Measurements from ENCODE around the gene CTIF. TPM values are rescaled to one million over a fixed set of nuclear protein-coding genes. Genes with fewer than 3 reads are reported as not detected.

Gene CTIF
- total RNA-seq, 2 experiments from 2014 or later, result 3.2 to 3.5 TPM

DNA sequence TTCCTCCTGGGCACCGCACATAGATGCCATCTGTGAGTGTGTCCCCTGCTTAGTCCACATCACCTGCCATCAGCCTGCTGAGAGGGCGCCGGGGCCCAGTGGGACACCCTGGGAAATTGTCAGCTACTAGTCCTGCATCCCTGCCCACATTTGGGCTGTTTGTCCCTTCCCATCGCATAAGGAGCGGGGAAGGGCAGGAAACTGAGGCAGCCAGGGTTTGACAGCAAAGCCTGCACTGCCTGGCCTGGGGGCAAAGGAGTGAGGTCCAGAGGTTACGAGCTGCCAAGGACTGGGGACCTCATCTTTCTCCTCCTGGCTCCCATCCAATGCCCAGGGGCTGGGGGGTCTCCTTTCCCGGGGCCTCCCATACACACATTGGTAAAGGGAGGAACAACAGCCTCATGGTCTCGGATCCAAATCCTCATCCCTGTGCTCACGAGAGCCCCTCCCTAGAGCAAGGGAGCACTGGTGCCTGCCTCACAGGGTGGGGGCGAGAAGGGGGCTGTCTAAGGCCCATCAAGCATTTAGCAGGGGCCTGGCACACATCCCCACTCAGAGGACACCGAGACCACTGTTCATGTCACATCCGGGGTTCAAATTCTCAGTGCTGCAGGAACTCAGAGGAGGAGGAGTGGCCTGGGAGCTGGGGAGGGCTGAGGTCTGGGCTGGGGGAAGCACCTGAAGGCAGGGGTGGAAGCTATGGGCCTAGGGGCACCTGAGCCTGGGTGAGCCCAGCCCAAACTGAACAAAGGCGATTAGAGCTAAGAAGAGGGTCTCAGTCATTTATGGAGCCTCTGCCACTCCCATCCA, 298.2 kb downstream of the CTIF start:
- no peaks in the 10 kb centered on the region for H3K9me3 Mint-ChIP-seq
- DNase-seq, result peak; percentile 20

DNA sequence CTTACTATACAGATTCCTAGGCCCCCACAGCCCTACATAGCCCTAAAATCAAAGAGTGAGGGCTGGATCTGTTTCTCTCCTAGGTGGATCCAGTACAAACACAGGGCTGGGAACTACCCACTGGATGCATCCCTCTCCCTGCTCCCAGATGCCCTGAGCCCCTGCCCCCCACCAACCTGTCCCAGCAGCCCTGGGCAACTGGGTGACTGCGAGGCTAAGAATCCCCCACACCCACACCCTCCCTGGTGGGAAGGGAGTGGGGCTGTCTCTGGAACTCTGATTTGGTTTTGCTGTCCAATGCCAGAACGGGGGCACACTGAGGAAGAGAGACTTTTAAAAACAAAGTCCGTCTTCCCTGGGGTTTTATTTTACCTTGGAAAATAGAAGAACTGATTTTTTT, 298.8 kb downstream of the CTIF start:
- Mint-ChIP-seq H3K4me3 (no peak overlapping the region), H3K27me3 (no peaks in the 10 kb centered on the region), H3K27ac (peak overlapping the region; percentile 64), H3K36me3 (ENCODE audit: low read depth) (no peaks in the 10 kb centered on the region), H3K9me3 (no peaks in the 10 kb centered on the region), H3K4me1 (ENCODE audit: low read depth) (peaks cover 85% of the 10 kb centered on the region)
- ATAC-seq, result no peak
- no peak for DNase-seq
- ChIA-PET CTCF (no interaction called here), POLR2A (no interaction called here)
- no peak for TF ChIP-seq CTCF (IDR thresholded peaks at IDR 0.05)
- intact Hi-C loops (cut with micrococcal nuclease), result loop anchor here (10.0 kb wide), 1 partner anchor 107 kb away; no protein-coding TSS in a partner anchor

More for the DNA sequence above, 298.2 kb downstream of the CTIF start:
- no peak for TF ChIP-seq CTCF (IDR thresholded peaks at IDR 0.05)
- Mint-ChIP-seq H3K27me3 (no peaks in the 10 kb centered on the region), H3K4me1 (ENCODE audit: low read depth) (peaks cover 84% of the 10 kb centered on the region), H3K36me3 (ENCODE audit: low read depth) (no peaks in the 10 kb centered on the region), H3K4me3 (no peak overlapping the region), H3K27ac (peak overlapping the region; percentile 64)
- no peak for ATAC-seq
- ChIA-PET CTCF (no interaction called here), POLR2A (interaction anchor here (1.0 kb wide), 1 partner anchor 20 kb away, joined by 3 read pairs; no protein-coding TSS in a partner anchor)
- intact Hi-C loops (cut with micrococcal nuclease), result loop anchor here (10.0 kb wide), 1 partner anchor 108 kb away; no protein-coding TSS in a partner anchor

DNA sequence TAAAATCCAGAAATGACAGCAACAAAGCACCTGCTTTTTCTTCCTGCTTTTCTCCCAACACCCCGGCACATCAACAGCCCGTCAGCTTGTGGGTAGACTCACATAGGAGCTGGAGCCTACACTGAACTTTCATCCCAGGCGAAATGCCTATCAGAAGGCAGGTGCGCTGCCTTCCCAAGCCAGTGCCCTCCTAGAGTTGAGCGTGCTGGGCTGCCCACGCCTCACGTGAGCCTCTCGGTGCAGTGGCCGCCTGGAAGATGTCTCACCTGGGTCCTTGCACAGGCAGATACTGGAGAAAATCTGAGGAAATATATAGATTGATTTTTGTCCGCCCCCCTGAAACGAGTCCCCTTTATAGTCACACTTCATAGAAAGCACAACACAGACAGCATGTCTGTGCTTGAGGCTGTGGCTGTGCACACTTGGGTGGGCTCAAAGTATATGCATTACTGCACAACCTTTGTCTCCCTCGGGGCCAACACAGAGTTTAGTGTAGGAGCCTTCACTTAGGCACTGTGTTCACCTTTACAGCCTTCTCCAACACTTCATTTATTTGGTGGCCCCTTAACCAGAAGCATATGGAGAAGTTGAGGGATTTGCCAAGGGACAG, 299.4 kb downstream of the CTIF start:
- TF ChIP-seq CTCF (IDR thresholded peaks at IDR 0.05), result no peak
- ATAC-seq (no peak), DNase-seq (no peak)
- ChIA-PET POLR2A (no interaction called here), CTCF (no interaction called here)
- Mint-ChIP-seq H3K4me1 (ENCODE audit: low read depth) (peaks cover 81% of the 10 kb centered on the region), H3K36me3 (ENCODE audit: low read depth) (no peaks in the 10 kb centered on the region), H3K4me3 (no peak overlapping the region), H3K9me3 (no peaks in the 10 kb centered on the region), H3K27me3 (no peaks in the 10 kb centered on the region), H3K27ac (peak overlapping the region; percentile 83)
- intact Hi-C loops (cut with micrococcal nuclease), result loop anchor here (10.0 kb wide), 1 partner anchor 107 kb away; no protein-coding TSS in a partner anchor

- no peak overlapping the region for H3K4me3 Mint-ChIP-seq
- ATAC-seq, result no peak
These were observed 300.3 kb downstream of the CTIF start for GRCh38 chr18:48838921-48839818.

More at GRCh38 chr18:48838921-48839818, 300.3 kb downstream of the CTIF start:
- TF ChIP-seq CTCF (IDR thresholded peaks at IDR 0.05), result no peak
- H3K9me3 Mint-ChIP-seq, result no peaks in the 10 kb centered on the region
- ChIA-PET CTCF (no interaction called here), POLR2A (no interaction called here)
- H3K27me3 Mint-ChIP-seq, result no peaks in the 10 kb centered on the region
- intact Hi-C loops (cut with micrococcal nuclease), result loop anchor here (10.0 kb wide), 1 partner anchor 106 kb away; no protein-coding TSS in a partner anchor
- H3K27ac Mint-ChIP-seq, result peak overlapping the region; percentile 83
- peak; percentile 47 for DNase-seq
- peaks cover 80% of the 10 kb centered on the region for H3K4me1 Mint-ChIP-seq (ENCODE audit: low read depth)
- H3K36me3 Mint-ChIP-seq (ENCODE audit: low read depth), result no peaks in the 10 kb centered on the region
